Ovary (tissue), 3 donors: ENCODE measurements around the gene STK33.

ENCODE experiments used
- CTCF ChIP-seq, 3 donors: fragments of 450-650 bp in 2 of 3; fragments of 200-600 bp in 1 of 3; IDR thresholded peaks; one replicate each; pipeline versions ENCODE4 v1.5.1 to v1.8.0; 2016 to 2022; ENCODE audit warnings: antibody characterized with exemption in 3 of 3, mild to moderate bottlenecking in 1 of 3
- EP300 ChIP-seq: sonication (generic); formaldehyde crosslinking; IDR thresholded peaks from one replicate; pipeline ENCODE4 v1.6.1; 2017; ENCODE audit warnings: antibody characterized with exemption
- POLR2A ChIP-seq: fragments of 450-650 bp; IDR thresholded peaks from one replicate; pipeline ENCODE4 v1.6.1; 2017; ENCODE audit warnings: antibody characterized with exemption, mild to moderate bottlenecking, moderate library complexity
- donor health status: DM: no; HTN: no; CAD: no.

- TF ChIP-seq EP300 (no peak), POLR2A (no peak), CTCF (IDR thresholded peaks at IDR 0.05) (no peak)
These were observed 201.1 kb downstream of the STK33 start for GRCh38 chr11:8392886-8393285.
